RWPE2 (cell line): Measurements from ENCODE around the gene MAP7.

Source experiments
- ATAC-seq: fragments of 200-7000 bp; cut with Tn5 transposase; 3 replicates; pipeline ENCODE4 v1.9.1; 2021; ENCODE audit warnings: low read depth
- DNase-seq: peaks from one replicate; pipeline ENCODE4 v3.0.0-alpha.2; 2020; ENCODE audit warnings: low spot score
- H3K27ac ChIP-seq: fragments of 450-650 bp; 2 replicates; pipeline ENCODE4 v1.5.1; 2017; ENCODE audit warnings: mild to moderate bottlenecking; ENCODE audit not compliant: poor library complexity, severe bottlenecking
- H3K27me3 ChIP-seq: fragments of 250-450 bp; sonication (Bioruptor Pico); 2 replicates; pipeline ENCODE4 v1.5.1; 2021; ENCODE audit warnings: mild to moderate bottlenecking, moderate library complexity; ENCODE audit not compliant: insufficient read depth, poor library complexity, severe bottlenecking
- H3K36me3 ChIP-seq: fragments of 250-450 bp; sonication (Bioruptor Pico); 2 replicates; pipeline ENCODE4 v1.5.1; 2020; ENCODE audit warnings: low read depth, mild to moderate bottlenecking, moderate library complexity
- H3K4me1 ChIP-seq: fragments of 250-450 bp; sonication (Bioruptor Pico); 2 replicates; pipeline ENCODE4 v1.5.1; 2021; ENCODE audit warnings: mild to moderate bottlenecking, moderate library complexity; ENCODE audit not compliant: insufficient read depth, poor library complexity, severe bottlenecking
- H3K4me3 ChIP-seq: fragments of 250-450 bp; sonication (Bioruptor Pico); 2 replicates; pipeline ENCODE4 v1.5.1; 2021; ENCODE audit warnings: mild to moderate bottlenecking, moderate library complexity; ENCODE audit not compliant: severe bottlenecking
- H3K9me3 ChIP-seq: fragments of 250-450 bp; sonication (Bioruptor Pico); 2 replicates; pipeline ENCODE4 v1.5.1; 2021; ENCODE audit warnings: mild to moderate bottlenecking, moderate library complexity; ENCODE audit not compliant: severe bottlenecking
- TF ChIP-seq, protein P1 (sequence below): fragments of 450-650 bp; IDR thresholded peaks from one replicate; pipeline ENCODE4 v1.5.1; 2017; ENCODE audit warnings: mild to moderate bottlenecking, moderate library complexity; ENCODE audit not compliant: poor library complexity, severe bottlenecking

MAP7 gene

DNA sequence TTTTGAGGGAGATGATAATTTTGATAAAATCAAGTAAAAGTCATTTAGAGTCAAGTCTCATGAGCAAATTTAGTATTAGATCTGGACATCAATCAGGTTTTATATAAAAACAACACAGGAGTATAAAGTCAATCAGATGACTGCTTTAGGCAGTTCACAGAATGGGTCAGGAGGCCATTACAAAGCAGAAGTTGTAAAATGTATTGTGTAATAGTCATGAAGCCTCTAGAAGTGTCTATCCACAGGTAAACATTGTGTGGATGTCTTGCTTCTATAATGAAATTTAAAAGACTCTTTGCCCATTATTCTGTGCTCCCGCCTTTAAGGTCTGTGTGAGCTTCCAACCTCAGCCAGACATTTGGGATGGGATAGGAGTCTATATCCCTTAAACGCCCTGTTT is 28.8 kb downstream of the MAP7 start:
- ATAC-seq: no peak
- no peak overlapping the region for H3K27ac ChIP-seq
- TF ChIP-seq, protein P1, sequence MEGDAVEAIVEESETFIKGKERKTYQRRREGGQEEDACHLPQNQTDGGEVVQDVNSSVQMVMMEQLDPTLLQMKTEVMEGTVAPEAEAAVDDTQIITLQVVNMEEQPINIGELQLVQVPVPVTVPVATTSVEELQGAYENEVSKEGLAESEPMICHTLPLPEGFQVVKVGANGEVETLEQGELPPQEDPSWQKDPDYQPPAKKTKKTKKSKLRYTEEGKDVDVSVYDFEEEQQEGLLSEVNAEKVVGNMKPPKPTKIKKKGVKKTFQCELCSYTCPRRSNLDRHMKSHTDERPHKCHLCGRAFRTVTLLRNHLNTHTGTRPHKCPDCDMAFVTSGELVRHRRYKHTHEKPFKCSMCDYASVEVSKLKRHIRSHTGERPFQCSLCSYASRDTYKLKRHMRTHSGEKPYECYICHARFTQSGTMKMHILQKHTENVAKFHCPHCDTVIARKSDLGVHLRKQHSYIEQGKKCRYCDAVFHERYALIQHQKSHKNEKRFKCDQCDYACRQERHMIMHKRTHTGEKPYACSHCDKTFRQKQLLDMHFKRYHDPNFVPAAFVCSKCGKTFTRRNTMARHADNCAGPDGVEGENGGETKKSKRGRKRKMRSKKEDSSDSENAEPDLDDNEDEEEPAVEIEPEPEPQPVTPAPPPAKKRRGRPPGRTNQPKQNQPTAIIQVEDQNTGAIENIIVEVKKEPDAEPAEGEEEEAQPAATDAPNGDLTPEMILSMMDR: no peak
- no peak for DNase-seq
- peaks cover 22% of the 10 kb centered on the region for H3K4me1 ChIP-seq
- no peak overlapping the region for H3K4me3 ChIP-seq
- H3K9me3 ChIP-seq: no peaks in the 10 kb centered on the region
- no peaks in the 10 kb centered on the region for H3K27me3 ChIP-seq
- no peaks in the 10 kb centered on the region for H3K36me3 ChIP-seq

DNA sequence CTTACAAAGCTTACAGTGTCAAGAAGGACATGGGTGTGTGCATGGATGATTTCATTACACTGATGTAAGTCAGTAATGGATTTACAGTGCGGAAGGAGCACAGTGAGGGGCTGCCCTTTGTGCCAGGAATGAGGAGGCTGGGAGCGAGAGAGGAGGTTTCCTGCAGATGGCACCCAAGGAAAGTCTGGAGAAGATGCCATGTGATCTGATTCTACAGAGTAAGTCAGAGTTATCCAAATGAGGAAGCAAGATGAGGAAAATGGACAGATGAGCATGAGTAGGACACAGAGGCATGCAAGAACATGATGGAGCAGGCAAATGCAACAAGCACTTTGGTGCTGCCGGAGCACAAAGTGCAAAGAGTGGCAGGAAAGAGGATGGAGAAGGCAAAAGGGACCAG is 29.7 kb downstream of the MAP7 start:
- Histone ChIP-seq H3K36me3 (no peaks in the 10 kb centered on the region), H3K9me3 (no peaks in the 10 kb centered on the region), H3K4me1 (peaks cover 22% of the 10 kb centered on the region), H3K4me3 (no peak overlapping the region), H3K27me3 (no peaks in the 10 kb centered on the region), H3K27ac (no peak overlapping the region)
- ATAC-seq: peak; percentile 64
- no peak for DNase-seq
- TF ChIP-seq, protein P1: no peak

DNA sequence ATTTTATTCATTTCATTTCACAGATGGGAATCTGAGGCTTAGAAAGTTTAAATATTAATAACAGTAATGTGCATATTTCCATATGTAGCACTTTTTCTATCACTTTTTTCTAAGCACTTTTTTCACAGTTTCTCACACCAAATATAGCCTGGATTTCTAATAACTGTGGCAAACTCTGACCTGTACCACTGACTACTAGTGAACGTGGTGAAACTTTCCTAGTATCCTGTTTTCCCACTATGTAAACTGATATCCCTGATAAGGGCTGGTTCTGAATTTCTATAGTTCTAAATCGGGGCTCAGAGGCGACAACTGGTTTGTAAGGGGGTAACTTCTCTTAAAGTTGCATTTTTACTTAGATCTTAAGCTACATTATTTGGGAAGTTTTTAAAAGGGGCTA is 32.6 kb downstream of the MAP7 start:
- Histone ChIP-seq H3K4me1 (peaks cover 22% of the 10 kb centered on the region), H3K4me3 (no peak overlapping the region), H3K36me3 (no peaks in the 10 kb centered on the region), H3K9me3 (no peaks in the 10 kb centered on the region), H3K27ac (peak overlapping the region; percentile 9), H3K27me3 (no peaks in the 10 kb centered on the region)
- ATAC-seq (no peak), DNase-seq (no peak)
- TF ChIP-seq, protein P1: no peak

DNA sequence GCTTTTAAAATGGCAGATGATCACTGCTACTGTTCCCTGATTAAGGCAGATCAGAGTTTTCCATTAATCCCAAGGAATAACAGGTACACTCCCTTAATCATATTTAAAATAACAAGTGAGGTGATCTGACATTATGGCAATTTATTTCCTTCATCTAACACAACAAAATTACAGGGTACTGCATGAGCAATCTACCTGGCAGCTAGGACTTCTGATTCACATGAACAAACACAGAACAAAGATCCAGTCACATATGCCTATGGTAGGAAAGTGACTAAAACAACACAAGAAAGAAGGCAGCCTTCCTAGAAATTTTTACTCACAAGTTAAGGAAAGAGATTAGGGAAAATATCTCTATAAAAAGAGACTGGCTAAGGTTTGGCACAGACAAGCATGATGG is 33.2 kb downstream of the MAP7 start:
- DNase-seq (no peak), ATAC-seq (peak; percentile 97)
- H3K9me3 ChIP-seq: no peaks in the 10 kb centered on the region
- H3K27ac ChIP-seq: peak overlapping the region; percentile 9
- H3K4me3 ChIP-seq: no peak overlapping the region
- H3K4me1 ChIP-seq: peaks cover 22% of the 10 kb centered on the region
- TF ChIP-seq, protein P1: no peak
- no peaks in the 10 kb centered on the region for H3K36me3 ChIP-seq
- no peaks in the 10 kb centered on the region for H3K27me3 ChIP-seq

DNA sequence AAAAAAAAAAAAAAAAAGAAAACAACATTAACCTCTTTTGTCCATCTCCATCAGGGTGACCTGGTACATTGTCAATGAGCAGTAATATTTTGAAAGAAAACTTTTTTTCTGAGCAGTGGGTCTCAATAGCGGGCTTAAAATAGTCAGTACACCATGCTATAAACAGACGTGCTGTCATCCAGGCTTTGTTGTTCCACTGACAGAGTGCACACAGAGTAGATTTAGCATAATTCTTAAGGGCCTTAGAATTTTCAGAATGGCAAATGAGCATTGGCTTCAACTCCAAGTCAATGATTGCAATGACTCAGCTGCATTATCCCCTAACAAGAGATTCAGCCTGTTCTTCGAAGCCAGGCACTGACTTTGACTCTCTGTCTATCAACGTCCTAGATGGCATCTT is 35.6 kb downstream of the MAP7 start:
- Histone ChIP-seq H3K36me3 (no peaks in the 10 kb centered on the region), H3K27me3 (no peaks in the 10 kb centered on the region), H3K4me3 (no peak overlapping the region), H3K9me3 (no peaks in the 10 kb centered on the region), H3K4me1 (peaks cover 9% of the 10 kb centered on the region), H3K27ac (no peak overlapping the region)
- DNase-seq: no peak
- ATAC-seq: no peak
- TF ChIP-seq, protein P1: no peak
